DND-41 (cell line): ENCODE data around the gene ATP2B3.
A peak's percentile ranks its signal among the peaks of the same experiment; 100 is the strongest.

Source experiments
- ATAC-seq: fragments of 200-7000 bp; cut with Tn5 transposase; 3 replicates; pipeline ENCODE4 v1.9.1; 2021; ENCODE audit warnings: low read depth; ENCODE audit not compliant: insufficient read depth
- DNase-seq: peaks from one replicate; pipeline ENCODE4 v3.0.0-alpha.2; 2020
- H2AFZ ChIP-seq: 2 replicates; pipeline ENCODE4 v1.6.0; 2012; ENCODE audit warnings: low read depth, low read length
- H3K27ac ChIP-seq: 2 replicates; pipeline ENCODE4 v1.5.1; 2012; ENCODE audit warnings: low read length, inconsistent platforms
- H3K27me3 ChIP-seq: fragments of 200-600 bp; sonication (generic); 2 replicates; pipeline ENCODE4 v1.6.0; 2012; ENCODE audit warnings: low read length, mild to moderate bottlenecking, inconsistent platforms; ENCODE audit not compliant: insufficient read depth, poor library complexity
- H3K36me3 ChIP-seq: 2 replicates; pipeline ENCODE4 v1.5.1; 2012; ENCODE audit warnings: low read length, inconsistent platforms; ENCODE audit not compliant: insufficient read depth
- H3K4me1 ChIP-seq: 2 replicates; pipeline ENCODE4 v1.5.1; 2012; ENCODE audit warnings: mild to moderate bottlenecking, low read length; ENCODE audit not compliant: insufficient read depth
- H3K4me2 ChIP-seq: 2 replicates; pipeline ENCODE4 v1.6.0; 2012; ENCODE audit warnings: mild to moderate bottlenecking, moderate library complexity, low read length, inconsistent platforms; ENCODE audit not compliant: insufficient read depth
- H3K4me3 ChIP-seq, 2 experiments: fragments of 200-600 bp in 1 of 2; shearing (Covaris generic) in 1 of 2; 2 replicates each; pipeline ENCODE4 v1.5.1; 2012 to 2016; ENCODE audit warnings: inconsistent platforms in 2 of 2, low read length in 2 of 2, mild to moderate bottlenecking in 2 of 2, low read depth in 1 of 2, moderate library complexity in 1 of 2
- H3K79me2 ChIP-seq: 2 replicates; pipeline ENCODE4 v1.6.0; 2012; ENCODE audit warnings: low read length, inconsistent platforms; ENCODE audit not compliant: insufficient read depth
- H3K9ac ChIP-seq: 2 replicates; pipeline ENCODE4 v1.6.0; 2012; ENCODE audit warnings: low read depth, mild to moderate bottlenecking, inconsistent platforms, low read length, moderate library complexity
- H3K9me3 ChIP-seq: 2 replicates; pipeline ENCODE4 v1.5.1; 2012; ENCODE audit warnings: low read length, moderate library complexity, mild to moderate bottlenecking, inconsistent platforms; ENCODE audit not compliant: insufficient read depth, severe bottlenecking
- H4K20me1 ChIP-seq: 2 replicates; pipeline ENCODE4 v1.6.0; 2012; ENCODE audit warnings: low read length; ENCODE audit not compliant: insufficient read depth
- CTCF ChIP-seq: IDR thresholded peaks from 2 replicates; pipeline ENCODE4 v1.5.1; 2012; ENCODE audit warnings: borderline replicate concordance, low read length, moderate library complexity, mild to moderate bottlenecking; ENCODE audit not compliant: poor library complexity, severe bottlenecking; ENCODE audit errors: extremely low read depth
- EZH2 ChIP-seq: IDR thresholded peaks from 3 replicates; pipeline ENCODE4 v1.6.1; 2012; ENCODE audit warnings: borderline replicate concordance, low read depth, mild to moderate bottlenecking, moderate library complexity, low read length, inconsistent platforms; ENCODE audit not compliant: severe bottlenecking

The ATP2B3 gene

GRCh38 chrX:153599192-153600031, 82.0 kb downstream of the ATP2B3 start:
- Histone ChIP-seq H3K27me3 (no peaks in the 10 kb centered on the region), H3K79me2 (peaks cover 24% of the 10 kb centered on the region), H4K20me1 (peaks cover 16% of the 10 kb centered on the region; the same call in 1 of the 2 replicates), H2AFZ (peak overlapping the region; percentile 73), H3K27ac (peak overlapping the region; percentile 64), H3K9me3 (no peaks in the 10 kb centered on the region), H3K4me1 (peaks cover 31% of the 10 kb centered on the region), H3K4me3 (peak overlapping the region; percentile 26 to 65; a peak in 3 of 4 replicates), H3K4me2 (peak overlapping the region; percentile 76), H3K9ac (peak overlapping the region; percentile 65), H3K36me3 (peaks cover 19% of the 10 kb centered on the region)
- ATAC-seq = peak; percentile 88
- DNase-seq = peak; percentile 86
- TF ChIP-seq CTCF = no peak
- no peak for TF ChIP-seq EZH2

- peak; percentile 36 for DNase-seq
- Histone ChIP-seq H3K27ac (peak overlapping the region; percentile 64; the same call in 1 of the 2 replicates), H4K20me1 (peaks cover 16% of the 10 kb centered on the region; the same call in 1 of the 2 replicates), H3K79me2 (peaks cover 24% of the 10 kb centered on the region), H3K9ac (peak overlapping the region; percentile 65), H2AFZ (peak overlapping the region; percentile 73), H3K27me3 (no peaks in the 10 kb centered on the region), H3K4me1 (peaks cover 31% of the 10 kb centered on the region), H3K4me3 (peak overlapping the region; percentile 26 to 65; a peak in 3 of 4 replicates), H3K4me2 (peak overlapping the region; percentile 76), H3K36me3 (peaks cover 13% of the 10 kb centered on the region), H3K9me3 (no peaks in the 10 kb centered on the region)
- ATAC-seq = no peak
- TF ChIP-seq CTCF = no peak
- no peak for TF ChIP-seq EZH2
Measured at GRCh38 chrX:153600032-153600373, 82.6 kb downstream of the ATP2B3 start.

- Histone ChIP-seq H4K20me1 (peaks cover 16% of the 10 kb centered on the region; the same call in 1 of the 2 replicates), H3K79me2 (peaks cover 24% of the 10 kb centered on the region), H3K9me3 (no peaks in the 10 kb centered on the region), H3K4me2 (peak overlapping the region; percentile 76), H3K9ac (peak overlapping the region; percentile 65; the same call in 1 of the 2 replicates), H3K36me3 (peaks cover 7% of the 10 kb centered on the region; the same call in 1 of the 2 replicates), H3K27ac (no peak overlapping the region), H2AFZ (no peak overlapping the region), H3K4me1 (peaks cover 31% of the 10 kb centered on the region), H3K27me3 (no peaks in the 10 kb centered on the region), H3K4me3 (peak overlapping the region in 1 of 2 experiments; percentile 65; a peak in 1 of 4 replicates)
- DNase-seq = no peak
- ATAC-seq = no peak
- TF ChIP-seq CTCF = no peak
Measured at GRCh38 chrX:153600921-153601320, 83.5 kb downstream of the ATP2B3 start.
